ENCODE measurements around the gene AP2M1. TPM values are rescaled to one million over a fixed set of nuclear protein-coding genes. Genes with fewer than 3 reads are reported as not detected.

Gene AP2M1
- 194 and 196 TPM in 2 replicates for total RNA-seq (2014; rRNA removed; shearing (Covaris generic))

- H3K27me3 ChIP-seq, result no peaks in the 10 kb centered on the region
- peaks cover 38% of the 10 kb centered on the region for H3K36me3 ChIP-seq
- peak within 1 kb of the TSS; percentile 55 for H3K27ac ChIP-seq
- H3K9me3 ChIP-seq (replicated peaks), result no peaks in the 10 kb centered on the region
- H3K4me3 ChIP-seq, result peak within 1 kb of the TSS; percentile 86
- peaks cover 11% of the 10 kb centered on the region for H3K4me1 ChIP-seq
- DNase-seq, result peak; percentile 97 to 98
These were observed at the start of gene AP2M1 for GRCh38 chr3:184174646-184175492. TSS of gene AP2M1 (plus strand) at chr3:184174855. CDS start at chr3:184176994, 2,139 bp downstream.

- Histone ChIP-seq H3K4me1 (no peaks in the 10 kb centered on the region), H3K4me3 (no peak overlapping the region), H3K36me3 (no peaks in the 10 kb centered on the region), H3K9me3 (replicated peaks) (no peaks in the 10 kb centered on the region), H3K27me3 (no peaks in the 10 kb centered on the region), H3K27ac (no peak overlapping the region)
- no peak for DNase-seq
These were observed 48.6 kb upstream of the AP2M1 start for GRCh38 chr3:184126006-184126405.

- Histone ChIP-seq H3K4me1 (no peaks in the 10 kb centered on the region; the same call in 1 of the 2 replicates), H3K4me3 (no peak overlapping the region), H3K36me3 (no peaks in the 10 kb centered on the region), H3K9me3 (replicated peaks) (no peaks in the 10 kb centered on the region), H3K27ac (no peak overlapping the region), H3K27me3 (no peaks in the 10 kb centered on the region)
- peak; percentile 19 to 44 for DNase-seq
These were observed 45.6 kb upstream of the AP2M1 start for GRCh38 chr3:184129012-184129411.

GRCh38 chr3:184132945-184133344, 41.7 kb upstream of the AP2M1 start:
- Histone ChIP-seq H3K27me3 (no peaks in the 10 kb centered on the region), H3K9me3 (replicated peaks) (no peaks in the 10 kb centered on the region), H3K4me3 (no peak overlapping the region), H3K36me3 (no peaks in the 10 kb centered on the region), H3K4me1 (peaks cover 6% of the 10 kb centered on the region; the same call in 1 of the 2 replicates), H3K27ac (no peak overlapping the region)
- no peak for DNase-seq

- H3K4me3 ChIP-seq, result peak overlapping the region; percentile 83
- DNase-seq, result peak; percentile 89 to 91
These were observed 40.6 kb upstream of the AP2M1 start for GRCh38 chr3:184133840-184134745.

GRCh38 chr3:184134746-184135148, 39.9 kb upstream of the AP2M1 start:
- Histone ChIP-seq H3K27ac (peak overlapping the region; percentile 73), H3K9me3 (replicated peaks) (no peaks in the 10 kb centered on the region), H3K4me1 (peaks cover 6% of the 10 kb centered on the region; the same call in 1 of the 2 replicates), H3K4me3 (peak overlapping the region; percentile 83), H3K27me3 (no peaks in the 10 kb centered on the region), H3K36me3 (peaks cover 5% of the 10 kb centered on the region; the same call in 1 of the 2 replicates)
- DNase-seq, result no peak

More at GRCh38 chr3:184133840-184134745, 40.6 kb upstream of the AP2M1 start:
- Histone ChIP-seq H3K4me1 (peaks cover 6% of the 10 kb centered on the region; the same call in 1 of the 2 replicates), H3K36me3 (peaks cover 2% of the 10 kb centered on the region; the same call in 1 of the 2 replicates), H3K27ac (peak overlapping the region; percentile 73), H3K27me3 (no peaks in the 10 kb centered on the region), H3K9me3 (replicated peaks) (no peaks in the 10 kb centered on the region)

GRCh38 chr3:184135149-184135910, 39.3 kb upstream of the AP2M1 start, which contains the start of gene EIF2B5:
TSS of gene EIF2B5 (plus strand) at chr3:184135358. CDS start at chr3:184135386, 28 bp downstream.
- Histone ChIP-seq H3K4me1 (peaks cover 6% of the 10 kb centered on the region; the same call in 1 of the 2 replicates), H3K36me3 (peaks cover 8% of the 10 kb centered on the region; the same call in 1 of the 2 replicates), H3K9me3 (replicated peaks) (no peaks in the 10 kb centered on the region), H3K27me3 (no peaks in the 10 kb centered on the region), H3K4me3 (peak within 1 kb of the TSS; percentile 83), H3K27ac (peak within 1 kb of the TSS; percentile 73)
- peak; percentile 93 to 94 for DNase-seq

GRCh38 chr3:184135911-184136260, 38.8 kb upstream of the AP2M1 start:
- peak overlapping the region; percentile 83 for H3K4me3 ChIP-seq
- no peaks in the 10 kb centered on the region for H3K27me3 ChIP-seq
- peak overlapping the region; percentile 73; the same call in 1 of the 2 replicates for H3K27ac ChIP-seq
- peaks cover 14% of the 10 kb centered on the region; the same call in 1 of the 2 replicates for H3K36me3 ChIP-seq
- peaks cover 6% of the 10 kb centered on the region; the same call in 1 of the 2 replicates for H3K4me1 ChIP-seq
- H3K9me3 ChIP-seq (replicated peaks), result no peaks in the 10 kb centered on the region
- DNase-seq, result no peak

- Histone ChIP-seq H3K9me3 (replicated peaks) (no peaks in the 10 kb centered on the region), H3K36me3 (peaks cover 38% of the 10 kb centered on the region), H3K4me3 (no peak overlapping the region), H3K27ac (no peak overlapping the region), H3K4me1 (peaks cover 8% of the 10 kb centered on the region; the same call in 1 of the 2 replicates), H3K27me3 (no peaks in the 10 kb centered on the region)
- DNase-seq, result no peak
These were observed 34.2 kb upstream of the AP2M1 start for GRCh38 chr3:184140436-184140835.

- peaks cover 8% of the 10 kb centered on the region; the same call in 1 of the 2 replicates for H3K4me1 ChIP-seq
- H3K9me3 ChIP-seq (replicated peaks), result no peaks in the 10 kb centered on the region
- H3K27ac ChIP-seq, result no peak overlapping the region
- H3K36me3 ChIP-seq, result peaks cover 42% of the 10 kb centered on the region
- no peak for DNase-seq
- H3K4me3 ChIP-seq, result no peak overlapping the region
- no peaks in the 10 kb centered on the region for H3K27me3 ChIP-seq
These were observed 32.5 kb upstream of the AP2M1 start for GRCh38 chr3:184142199-184142598.

GRCh38 chr3:184143327-184143726, 31.3 kb upstream of the AP2M1 start:
- no peaks in the 10 kb centered on the region for H3K9me3 ChIP-seq (replicated peaks)
- peaks cover 8% of the 10 kb centered on the region; the same call in 1 of the 2 replicates for H3K4me1 ChIP-seq
- H3K27ac ChIP-seq, result no peak overlapping the region
- DNase-seq, result no peak
- H3K36me3 ChIP-seq, result peaks cover 42% of the 10 kb centered on the region
- H3K4me3 ChIP-seq, result no peak overlapping the region
- H3K27me3 ChIP-seq, result no peaks in the 10 kb centered on the region

GRCh38 chr3:184144505-184144904, 30.1 kb upstream of the AP2M1 start:
- Histone ChIP-seq H3K4me1 (peaks cover 8% of the 10 kb centered on the region; the same call in 1 of the 2 replicates), H3K9me3 (replicated peaks) (no peaks in the 10 kb centered on the region), H3K27ac (no peak overlapping the region), H3K27me3 (no peaks in the 10 kb centered on the region), H3K36me3 (peaks cover 40% of the 10 kb centered on the region), H3K4me3 (no peak overlapping the region)
- no peak for DNase-seq

GRCh38 chr3:184145111-184145524, 29.5 kb upstream of the AP2M1 start:
- H3K9me3 ChIP-seq (replicated peaks), result no peaks in the 10 kb centered on the region
- H3K36me3 ChIP-seq, result peaks cover 35% of the 10 kb centered on the region
- no peak overlapping the region; the same call in 1 of the 2 replicates for H3K27ac ChIP-seq
- no peaks in the 10 kb centered on the region for H3K27me3 ChIP-seq
- no peak overlapping the region for H3K4me3 ChIP-seq
- peaks cover 8% of the 10 kb centered on the region; the same call in 1 of the 2 replicates for H3K4me1 ChIP-seq
- peak; percentile 38 to 50 for DNase-seq
